Retinal pigment epithelial cell (primary cell): ENCODE measurements around the gene SPPL3.

Experiments
- DNase-seq: peaks from one replicate; pipeline ENCODE4 v3.0.0-alpha.2; 2010; ENCODE audit warnings: low read depth
- H3K4me3 ChIP-seq: 2 replicates; pipeline ENCODE4 v1.5.1; 2011; ENCODE audit warnings: mild to moderate bottlenecking, low read length, control low read depth, moderate library complexity
- CTCF ChIP-seq: conservative IDR thresholded peaks from 2 replicates; pipeline ENCODE4 v1.5.1; 2011; ENCODE audit warnings: low read depth, low read length, control low read depth, inconsistent platforms

Gene SPPL3

GRCh38 chr12:120920178-120920577, 16.0 kb upstream of the SPPL3 start:
- TF ChIP-seq CTCF, result no peak
- no peak overlapping the region for H3K4me3 ChIP-seq

GRCh38 chr12:120917748-120918147, 13.6 kb upstream of the SPPL3 start:
- no peak overlapping the region for H3K4me3 ChIP-seq
- no peak for DNase-seq
- no peak for TF ChIP-seq CTCF

More at GRCh38 chr12:120920178-120920577, 16.0 kb upstream of the SPPL3 start:
- DNase-seq, result no peak

- no peak for TF ChIP-seq CTCF
- no peak overlapping the region for H3K4me3 ChIP-seq
- no peak for DNase-seq
Observed at GRCh38 chr12:120916561-120916960, 12.4 kb upstream of the SPPL3 start.

- DNase-seq, result no peak
- H3K4me3 ChIP-seq, result no peak overlapping the region
- no peak for TF ChIP-seq CTCF
Observed at GRCh38 chr12:120914794-120915193, 10.6 kb upstream of the SPPL3 start.

- TF ChIP-seq CTCF, result no peak
- H3K4me3 ChIP-seq, result no peak overlapping the region
- peak; percentile 52 for DNase-seq
Observed at GRCh38 chr12:120909633-120910298, 5.6 kb upstream of the SPPL3 start.

GRCh38 chr12:120905856-120906384, 1.8 kb upstream of the SPPL3 start:
- no peak for TF ChIP-seq CTCF
- no peak overlapping the region for H3K4me3 ChIP-seq
- DNase-seq, result no peak
